ENCODE data around the gene GADD45A. TPM values are rescaled to one million over a fixed set of nuclear protein-coding genes. Genes with fewer than 3 reads are reported as not detected.

Gene GADD45A, protein sequence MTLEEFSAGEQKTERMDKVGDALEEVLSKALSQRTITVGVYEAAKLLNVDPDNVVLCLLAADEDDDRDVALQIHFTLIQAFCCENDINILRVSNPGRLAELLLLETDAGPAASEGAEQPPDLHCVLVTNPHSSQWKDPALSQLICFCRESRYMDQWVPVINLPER
- 40.3 and 49.9 TPM in 2 replicates for total RNA-seq

DNA sequence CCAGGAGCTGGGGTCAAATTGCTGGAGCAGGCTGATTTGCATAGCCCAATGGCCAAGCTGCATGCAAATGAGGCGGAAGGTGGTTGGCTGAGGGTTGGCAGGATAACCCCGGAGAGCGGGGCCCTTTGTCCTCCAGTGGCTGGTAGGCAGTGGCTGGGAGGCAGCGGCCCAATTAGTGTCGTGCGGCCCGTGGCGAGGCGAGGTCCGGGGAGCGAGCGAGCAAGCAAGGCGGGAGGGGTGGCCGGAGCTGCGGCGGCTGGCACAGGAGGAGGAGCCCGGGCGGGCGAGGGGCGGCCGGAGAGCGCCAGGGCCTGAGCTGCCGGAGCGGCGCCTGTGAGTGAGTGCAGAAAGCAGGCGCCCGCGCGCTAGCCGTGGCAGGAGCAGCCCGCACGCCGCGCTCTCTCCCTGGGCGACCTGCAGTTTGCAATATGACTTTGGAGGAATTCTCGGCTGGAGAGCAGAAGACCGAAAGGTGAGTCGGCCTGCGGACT, at the start of gene GADD45A:
GADD45A (plus strand) TSS at position 135 of the 491 bp plus-strand sequence; CDS start at position 429, 294 bp downstream.

Small RNA genes lying within 50 kb of the gene (small RNA-seq; reads per million reads assigned to genes)
- gene RN7SL392P, result not detected

Other genes with a start within 250 kb of the GADD45A start
- 322 and 327 TPM in 2 replicates for gene GNG12, start 148.3 kb downstream of the GADD45A start, total RNA-seq

All from thoracic aorta endothelial cell (primary cell).